HepG2 (cell line): ENCODE data around the gene RAD51D. TPM values are rescaled to one million over a fixed set of nuclear protein-coding genes. Genes with fewer than 3 reads are reported as not detected.

Source experiments
- AGO2 ChIP-seq: fragments of 200-400 bp; formaldehyde crosslinking; optimal IDR thresholded peaks from 2 replicates; pipeline ENCODE3; 2017; ENCODE audit warnings: mild to moderate bottlenecking, low read depth, low read length, moderate library complexity
- CREB1 ChIP-seq, 2 experiments: fragments of 450-650 bp in 1 of 2; IDR thresholded peaks; 2 replicates each; pipeline ENCODE4 v1.6.1; 2016 to 2017; ENCODE audit warnings: control low read depth in 1 of 2, mild to moderate bottlenecking in 1 of 2, missing compliant biosample characterization in 1 of 2, missing genetic modification characterization in 1 of 2
- CREM ChIP-seq, 2 experiments: sonication (generic) in 1 of 2; formaldehyde crosslinking in 1 of 2; IDR thresholded peaks; 2 replicates each; pipeline versions ENCODE4 v1.4.0 to v1.6.1; 2016 to 2020; ENCODE audit warnings: antibody characterized with exemption in 1 of 2, mild to moderate bottlenecking in 1 of 2, missing genetic modification reagents in 1 of 2
- FOSL1 ChIP-seq: sonication (generic); formaldehyde crosslinking; IDR thresholded peaks from 2 replicates; pipeline ENCODE4 v1.9.0; 2021; ENCODE audit warnings: missing genetic modification reagents, borderline replicate concordance
- GATAD1 ChIP-seq: IDR thresholded peaks from 2 replicates; pipeline ENCODE4 v1.6.1; 2016; ENCODE audit warnings: missing genetic modification reagents, missing compliant biosample characterization
- HDAC2 ChIP-seq: sonication (generic); formaldehyde crosslinking; IDR thresholded peaks from 2 replicates; pipeline ENCODE4 v1.4.0; 2020; ENCODE audit warnings: missing genetic modification reagents
- HOXA7 ChIP-seq: sonication (generic); formaldehyde crosslinking; IDR thresholded peaks from 2 replicates; pipeline ENCODE4 v1.8.1; 2022; ENCODE audit warnings: mild to moderate bottlenecking, missing genetic modification reagents, moderate library complexity
- KDM4B ChIP-seq: sonication (generic); formaldehyde crosslinking; IDR thresholded peaks from 2 replicates; pipeline ENCODE4 v1.4.0; 2020; ENCODE audit warnings: missing genetic modification reagents
- MLLT10 ChIP-seq: sonication (generic); formaldehyde crosslinking; IDR thresholded peaks from 2 replicates; pipeline ENCODE4 v1.4.0; 2020; ENCODE audit warnings: missing genetic modification reagents
- PPARG ChIP-seq: conservative IDR thresholded peaks from 2 replicates; pipeline ENCODE4 v1.6.1; 2016; ENCODE audit warnings: missing biosample characterization, missing genetic modification reagents
- PRDM15 ChIP-seq: sonication (generic); formaldehyde crosslinking; IDR thresholded peaks from 2 replicates; pipeline ENCODE4 v1.4.0; 2020; ENCODE audit warnings: missing genetic modification reagents
- RAD51 ChIP-seq: fragments of 450-650 bp; IDR thresholded peaks from 2 replicates; pipeline ENCODE4 v1.6.1; 2016; ENCODE audit warnings: borderline replicate concordance
- SALL2 ChIP-seq: sonication (generic); formaldehyde crosslinking; IDR thresholded peaks from 2 replicates; pipeline ENCODE4 v1.8.1; 2023; ENCODE audit warnings: mild to moderate bottlenecking, missing genetic modification reagents, inconsistent platforms
- SKI ChIP-seq: fragments of 450-650 bp; IDR thresholded peaks from one replicate; pipeline ENCODE4 v1.6.1; 2018; ENCODE audit warnings: mild to moderate bottlenecking; ENCODE audit not compliant: partially characterized antibody
- SP5 ChIP-seq: IDR thresholded peaks from 2 replicates; pipeline ENCODE4 v1.6.1; 2016; ENCODE audit warnings: low read depth, borderline replicate concordance
- SRY ChIP-seq: sonication (generic); formaldehyde crosslinking; IDR thresholded peaks from 2 replicates; pipeline ENCODE4 v1.8.0; 2022; ENCODE audit warnings: mild to moderate bottlenecking, missing genetic modification reagents
- TCF7L2 ChIP-seq: IDR thresholded peaks from 2 replicates; pipeline ENCODE4 v1.6.1; 2011; ENCODE audit warnings: mild to moderate bottlenecking, low read depth, low read length, moderate library complexity
- TOE1 ChIP-seq: sonication (generic); formaldehyde crosslinking; IDR thresholded peaks from 2 replicates; pipeline ENCODE4 v1.4.0; 2020; ENCODE audit warnings: mild to moderate bottlenecking, missing genetic modification reagents
- U2AF2 ChIP-seq: fragments of 200-400 bp; formaldehyde crosslinking; IDR thresholded peaks from 2 replicates; pipeline ENCODE4 v1.6.1; 2017; ENCODE audit warnings: low read depth, mild to moderate bottlenecking, low read length
- ZBTB21 ChIP-seq: sonication (generic); formaldehyde crosslinking; IDR thresholded peaks from 2 replicates; pipeline ENCODE4 v1.4.0; 2020; ENCODE audit warnings: missing genetic modification reagents
- ZBTB8A ChIP-seq: sonication (generic); formaldehyde crosslinking; IDR thresholded peaks from 2 replicates; pipeline ENCODE4 v1.4.0; 2020; ENCODE audit warnings: mild to moderate bottlenecking, low read depth, missing genetic modification reagents, borderline replicate concordance
- ZFP90 ChIP-seq: sonication (generic); formaldehyde crosslinking; IDR thresholded peaks from 2 replicates; pipeline ENCODE4 v1.8.0; 2022; ENCODE audit warnings: missing genetic modification reagents, mild to moderate bottlenecking, inconsistent platforms, borderline replicate concordance
- ZNF180 ChIP-seq: sonication (generic); formaldehyde crosslinking; IDR thresholded peaks from 2 replicates; pipeline ENCODE4 v1.4.0; 2020; ENCODE audit warnings: low read depth, missing genetic modification reagents, borderline replicate concordance
- ZNF205 ChIP-seq: IDR thresholded peaks from 2 replicates; pipeline ENCODE4 v1.6.1; 2018; ENCODE audit warnings: missing biosample characterization, missing genetic modification reagents
- ZNF253 ChIP-seq: sonication (generic); formaldehyde crosslinking; IDR thresholded peaks from 2 replicates; pipeline ENCODE4 v1.8.0; 2022; ENCODE audit warnings: mild to moderate bottlenecking, missing genetic modification reagents, borderline replicate concordance
- ZNF768 ChIP-seq: sonication (generic); formaldehyde crosslinking; IDR thresholded peaks from 2 replicates; pipeline ENCODE4 v1.4.0; 2020; ENCODE audit warnings: missing genetic modification reagents
- ZNF841 ChIP-seq: sonication (generic); formaldehyde crosslinking; IDR thresholded peaks from 2 replicates; pipeline ENCODE4 v1.8.1; 2023; ENCODE audit warnings: missing genetic modification reagents, borderline replicate concordance
- ZSCAN25 ChIP-seq: sonication (generic); formaldehyde crosslinking; IDR thresholded peaks from 2 replicates; pipeline ENCODE4 v1.8.0; 2022; ENCODE audit warnings: mild to moderate bottlenecking, missing genetic modification reagents
- polyA plus RNA-seq, 8 experiments: library from polyadenylated mRNA; depleted of rRNA in 3 of 8; stranded (reverse) in 7 of 8; unstranded in 1 of 8; fragments of >200 nt; fragmentation: Illumina TruSeq in 4 of 8; extraction: Trizol in 4 of 8; gene quantifications; 2 replicates each; pipeline versions ENCODE4 v1.2.1 to v1.2.3, GENCODE V29; 2011 to 2016; ENCODE audit warnings: low read depth in 4 of 8, missing spikeins in 1 of 8, mixed read lengths in 1 of 8; ENCODE audit not compliant: insufficient read depth in 1 of 8
- total RNA-seq, 5 experiments: library from RNA; depleted of rRNA; stranded (reverse); fragments of >200 nt; fragmentation: Illumina TruSeq; extraction: Trizol; gene quantifications; 2 replicates each; pipeline ENCODE4 v1.2.3, GENCODE V29; 2016; ENCODE audit warnings: low read depth in 1 of 5
- TF ChIP-seq, protein P1 (sequence below): sonication (generic); formaldehyde crosslinking; IDR thresholded peaks from 2 replicates; pipeline ENCODE4 v1.4.0; 2020; ENCODE audit warnings: mild to moderate bottlenecking, missing genetic modification reagents

RAD51D gene
- total and polyA plus RNA-seq, 2 of the 13 experiments (the other 11 are each of a cell fraction or from before 2014, with no cell fraction given), result 6.7 to 13.1 TPM

- TF ChIP-seq GATAD1 (CRISPR knock-in tag) (peak; percentile 71), ZNF180 (CRISPR knock-in tag) (0 out of 2 replicates have a peak, but pooled peaks have one; percentile 38), ZFP90 (CRISPR knock-in tag) (0 out of 2 replicates have a peak, but pooled peaks have one; percentile 67), ZNF253 (CRISPR knock-in tag) (no peak), HDAC2 (peak; percentile 75), AGO2 (no peak), ZBTB21 (no peak), ZNF841 (CRISPR knock-in tag) (no peak), U2AF2 (no peak), HOXA7 (CRISPR knock-in tag) (no peak), CREM (IDR thresholded peaks at IDR 0.05) (peak; percentile 61; the same call in 1 of the 2 replicates), CREM (CRISPR knock-in tag; IDR thresholded peaks at IDR 0.05) (no peak), PPARG (CRISPR knock-in tag) (peak; percentile 67), ZNF768 (CRISPR knock-in tag) (no peak), ZSCAN25 (CRISPR knock-in tag) (no peak), SP5 (CRISPR knock-in tag) (peak; percentile 29; the same call in 1 of the 2 replicates), PRDM15 (CRISPR knock-in tag) (peak; percentile 31; the same call in 1 of the 2 replicates), TOE1 (CRISPR knock-in tag) (no peak), CREB1 (IDR thresholded peaks at IDR 0.05) (no peak), CREB1 (CRISPR knock-in tag; IDR thresholded peaks at IDR 0.05) (peak; percentile 37; the same call in 1 of the 2 replicates), ZNF205 (CRISPR knock-in tag) (0 out of 2 replicates have a peak, but pooled peaks have one; percentile 25), MLLT10 (no peak), SKI (peak; percentile 65), SRY (CRISPR knock-in tag) (no peak), SALL2 (CRISPR knock-in tag) (peak; percentile 65; the same call in 1 of the 2 replicates), KDM4B (CRISPR knock-in tag) (peak; percentile 83), ZBTB8A (CRISPR knock-in tag) (no peak; the same call in 1 of the 2 replicates), RAD51 (no peak), FOSL1 (CRISPR knock-in tag) (peak; percentile 85), TCF7L2 (no peak)
- TF ChIP-seq, protein P1, sequence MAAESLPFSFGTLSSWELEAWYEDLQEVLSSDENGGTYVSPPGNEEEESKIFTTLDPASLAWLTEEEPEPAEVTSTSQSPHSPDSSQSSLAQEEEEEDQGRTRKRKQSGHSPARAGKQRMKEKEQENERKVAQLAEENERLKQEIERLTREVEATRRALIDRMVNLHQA (CRISPR knock-in tag), result no peak
Measured at GRCh38 chr17:35063514-35064223, 56.0 kb downstream of the RAD51D start, which contains the start of gene RFFL (continued).
